Ramos (cell line): ENCODE measurements around the gene ZCCHC7.

Experiments used
- in situ Hi-C: fragments of 300-500 bp; cut with MboI; formaldehyde crosslinking; loops from one replicate; pipeline ENCODE4 v1.14.3; 2022; ENCODE audit warnings: low sequenced_read_pairs; ENCODE audit not compliant: unreplicated experiment

ZCCHC7 gene

GRCh38 chr9:37325778-37326177 lies 205.4 kb downstream of the ZCCHC7 start:
- in situ Hi-C loops = loop anchor here (25.0 kb wide), 1 partner anchor 688 kb away; no protein-coding TSS in a partner anchor

- in situ Hi-C loops = loop anchor here (25.0 kb wide), 1 partner anchor 690 kb away; no protein-coding TSS in a partner anchor
Measured at GRCh38 chr9:37327553-37327952, 207.2 kb downstream of the ZCCHC7 start.

GRCh38 chr9:37328556-37329227 lies 208.3 kb downstream of the ZCCHC7 start:
- in situ Hi-C loops = loop anchor here (25.0 kb wide), 1 partner anchor 691 kb away; no protein-coding TSS in a partner anchor

- in situ Hi-C loops = loop anchor here (25.0 kb wide), 1 partner anchor 692 kb away; no protein-coding TSS in a partner anchor
Measured at GRCh38 chr9:37329576-37329975, 209.2 kb downstream of the ZCCHC7 start.

- in situ Hi-C loops = loop anchor here (25.0 kb wide), 1 partner anchor 695 kb away; no protein-coding TSS in a partner anchor
Measured at GRCh38 chr9:37331871-37332270, 211.5 kb downstream of the ZCCHC7 start.

GRCh38 chr9:37332578-37332977 lies 212.2 kb downstream of the ZCCHC7 start:
- in situ Hi-C loops = loop anchor here (25.0 kb wide), 1 partner anchor 695 kb away; no protein-coding TSS in a partner anchor

GRCh38 chr9:37333288-37333687 lies 212.9 kb downstream of the ZCCHC7 start:
- in situ Hi-C loops = loop anchor here (25.0 kb wide), 1 partner anchor 696 kb away; no protein-coding TSS in a partner anchor

- in situ Hi-C loops = loop anchor here (25.0 kb wide), 1 partner anchor 698 kb away; no protein-coding TSS in a partner anchor
Measured at GRCh38 chr9:37335238-37335637, 214.9 kb downstream of the ZCCHC7 start.

GRCh38 chr9:37336150-37336549 lies 215.8 kb downstream of the ZCCHC7 start:
- in situ Hi-C loops = loop anchor here (25.0 kb wide), 1 partner anchor 699 kb away; no protein-coding TSS in a partner anchor

- in situ Hi-C loops = loop anchor here (25.0 kb wide), 1 partner anchor 700 kb away; no protein-coding TSS in a partner anchor
Measured at GRCh38 chr9:37337301-37337890, 217.0 kb downstream of the ZCCHC7 start.

- in situ Hi-C loops = loop anchor here (25.0 kb wide), 1 partner anchor 701 kb away; no protein-coding TSS in a partner anchor
Measured at GRCh38 chr9:37338218-37338617, 217.8 kb downstream of the ZCCHC7 start.

- in situ Hi-C loops = loop anchor here (10.0 to 25.0 kb wide), 2 partner anchors 475 to 703 kb away; no protein-coding TSS in a partner anchor
Measured at GRCh38 chr9:37339923-37340322, 219.5 kb downstream of the ZCCHC7 start.

- in situ Hi-C loops = loop anchor here (10.0 to 25.0 kb wide), 2 partner anchors 476 to 704 kb away; no protein-coding TSS in a partner anchor
Measured at GRCh38 chr9:37340961-37341360, 220.6 kb downstream of the ZCCHC7 start.

- in situ Hi-C loops = loop anchor here (10.0 to 25.0 kb wide), 2 partner anchors 477 to 704 kb away; no protein-coding TSS in a partner anchor
Measured at GRCh38 chr9:37341704-37342103, 221.3 kb downstream of the ZCCHC7 start.

GRCh38 chr9:37342493-37342892 lies 222.1 kb downstream of the ZCCHC7 start:
- in situ Hi-C loops = loop anchor here (10.0 to 25.0 kb wide), 2 partner anchors 478 to 705 kb away; no protein-coding TSS in a partner anchor

GRCh38 chr9:37342895-37343294 lies 222.5 kb downstream of the ZCCHC7 start:
- in situ Hi-C loops = loop anchor here (10.0 to 25.0 kb wide), 2 partner anchors 478 to 706 kb away; no protein-coding TSS in a partner anchor

- in situ Hi-C loops = loop anchor here (10.0 to 25.0 kb wide), 2 partner anchors 479 to 706 kb away; no protein-coding TSS in a partner anchor
Measured at GRCh38 chr9:37343724-37344123, 223.3 kb downstream of the ZCCHC7 start.

GRCh38 chr9:37345038-37345437 lies 224.7 kb downstream of the ZCCHC7 start:
- in situ Hi-C loops = loop anchor here (10.0 to 25.0 kb wide), 2 partner anchors 480 to 708 kb away; no protein-coding TSS in a partner anchor

- in situ Hi-C loops = loop anchor here (10.0 to 25.0 kb wide), 2 partner anchors 484 to 712 kb away; no protein-coding TSS in a partner anchor
Measured at GRCh38 chr9:37348917-37349316, 228.5 kb downstream of the ZCCHC7 start.

- in situ Hi-C loops = no loop called here
Measured at GRCh38 chr9:37350486-37351190, 230.3 kb downstream of the ZCCHC7 start.
